GM18526 (cell line): ENCODE results near the gene EPHA5.

Experiments used
- POLR2A ChIP-seq: IDR thresholded peaks from 3 replicates; pipeline ENCODE4 v1.6.1; 2011; ENCODE audit not compliant: insufficient read length; ENCODE audit errors: extremely low read depth

Gene EPHA5

GRCh38 chr4:65550500-65550899 lies 119.8 kb downstream of the EPHA5 start:
- no peak for TF ChIP-seq POLR2A

GRCh38 chr4:65546882-65547416 lies 123.3 kb downstream of the EPHA5 start:
- TF ChIP-seq POLR2A = no peak

GRCh38 chr4:65538571-65538970 lies 131.7 kb downstream of the EPHA5 start:
- TF ChIP-seq POLR2A = no peak

GRCh38 chr4:65535113-65535512 lies 135.2 kb downstream of the EPHA5 start:
- no peak for TF ChIP-seq POLR2A

- no peak for TF ChIP-seq POLR2A
These were observed 148.6 kb downstream of the EPHA5 start for GRCh38 chr4:65521666-65522065.

- TF ChIP-seq POLR2A = no peak
These were observed 154.6 kb downstream of the EPHA5 start for GRCh38 chr4:65515646-65516045.

- TF ChIP-seq POLR2A = no peak
These were observed 159.3 kb downstream of the EPHA5 start for GRCh38 chr4:65510976-65511375.

- no peak for TF ChIP-seq POLR2A
These were observed 162.1 kb downstream of the EPHA5 start for GRCh38 chr4:65508168-65508567.

GRCh38 chr4:65502131-65502701 lies 168.1 kb downstream of the EPHA5 start:
- TF ChIP-seq POLR2A = no peak

GRCh38 chr4:65498606-65499005 lies 171.7 kb downstream of the EPHA5 start:
- TF ChIP-seq POLR2A = no peak

DNA sequence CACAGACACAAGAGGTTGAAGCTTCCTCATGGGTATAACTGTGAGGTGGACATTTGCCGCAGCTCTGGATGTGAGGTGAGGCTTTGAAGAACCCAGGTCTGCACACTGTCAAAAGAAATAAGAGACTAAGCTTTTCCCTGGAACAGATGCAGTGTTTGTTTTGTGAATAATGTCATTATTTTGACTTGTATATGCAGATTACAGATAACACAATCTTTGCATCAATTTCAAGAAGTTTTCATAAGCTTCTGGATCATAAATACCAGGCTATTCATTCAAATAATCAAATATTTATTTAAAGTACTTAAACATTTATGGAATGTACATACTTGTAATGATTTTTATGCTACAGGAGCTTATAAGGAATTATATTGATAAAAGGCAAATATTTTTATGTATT lies 174.8 kb downstream of the EPHA5 start:
- TF ChIP-seq POLR2A = no peak

DNA sequence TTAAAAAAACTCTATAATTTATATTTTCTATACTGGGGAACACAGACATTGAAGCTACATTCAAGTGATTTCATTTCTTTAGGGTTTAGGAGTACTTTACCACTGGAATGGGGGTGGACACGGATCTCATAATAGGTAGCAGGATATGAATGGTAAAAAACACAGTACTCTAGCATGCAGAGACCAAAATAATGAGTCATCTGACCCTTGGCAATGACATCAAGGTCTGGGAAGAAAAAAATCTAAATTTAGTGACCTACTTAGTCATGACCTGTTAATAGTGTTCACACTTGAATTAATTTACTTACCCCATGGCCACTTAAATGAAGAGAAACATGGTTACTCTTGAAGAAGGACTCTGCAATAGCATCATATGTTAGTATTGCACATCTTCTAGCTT lies 187.9 kb downstream of the EPHA5 start:
- TF ChIP-seq POLR2A = no peak

- no peak for TF ChIP-seq POLR2A
These were observed 197.8 kb downstream of the EPHA5 start for GRCh38 chr4:65472531-65472930.

- TF ChIP-seq POLR2A = no peak
These were observed 203.1 kb downstream of the EPHA5 start for GRCh38 chr4:65467068-65467680.

- TF ChIP-seq POLR2A = no peak
These were observed 208.5 kb downstream of the EPHA5 start for GRCh38 chr4:65461781-65462180.

DNA sequence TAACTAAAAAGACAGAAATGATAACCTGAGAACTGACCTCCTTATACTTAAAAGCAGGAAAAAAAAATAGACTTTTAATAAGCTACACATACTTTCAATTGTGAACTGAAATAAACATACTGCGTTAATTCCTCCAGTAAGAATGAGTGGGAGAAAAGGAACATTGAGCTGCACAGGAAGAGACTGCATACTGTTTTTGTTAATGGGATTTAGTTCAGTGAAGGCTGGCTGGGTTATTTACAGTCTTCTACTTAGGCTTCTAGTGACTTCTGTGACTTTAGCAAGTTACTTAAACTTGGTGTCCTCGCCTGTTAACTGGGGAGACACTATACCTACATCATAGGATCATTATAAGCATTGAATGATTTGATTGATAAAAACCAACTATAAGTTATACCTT lies 213.3 kb downstream of the EPHA5 start:
- TF ChIP-seq POLR2A = no peak

GRCh38 chr4:65456579-65456978 lies 213.7 kb downstream of the EPHA5 start:
- TF ChIP-seq POLR2A = no peak
